Activated CD8-positive, alpha-beta T cell treated with anti-CD3 and anti-CD28 coated beads for 36 hours (primary cell): Measurements from ENCODE around the gene PPP1CA. TPM values are rescaled to one million over a fixed set of nuclear protein-coding genes. Genes with fewer than 3 reads are reported as not detected.

ENCODE experiments used
- ATAC-seq: fragments of 200-7000 bp; cut with Tn5 transposase; one replicate; pipeline ENCODE4 v1.10.0; 2021; ENCODE audit warnings: mild to moderate bottlenecking, moderate library complexity
- CTCF ChIA-PET: fragments of 350-600 bp; sonication (Branson Sonifier 250); formaldehyde crosslinking; loops from one replicate; lab custom pipeline; 2021; ENCODE audit warnings: antibody characterized with exemption; lab: Charles Lee
- POLR2A ChIA-PET: fragments of 350-600 bp; sonication (Branson Sonifier 250); formaldehyde crosslinking; loops from one replicate; lab custom pipeline; 2021; ENCODE audit warnings: antibody characterized with exemption; lab: Charles Lee
- DNase-seq: peaks from one replicate; pipeline ENCODE4 v3.0.0-alpha.2; 2020
- H3K27ac Mint-ChIP-seq: one replicate; pipeline ENCODE4 v1.8.0; 2021; ENCODE audit warnings: mild to moderate bottlenecking, mixed read lengths
- H3K27me3 Mint-ChIP-seq: one replicate; pipeline ENCODE4 v1.8.0; 2021; ENCODE audit warnings: mixed read lengths
- H3K36me3 Mint-ChIP-seq: one replicate; pipeline ENCODE4 v1.8.0; 2021; ENCODE audit warnings: low read depth, mixed read lengths
- H3K4me1 Mint-ChIP-seq: one replicate; pipeline ENCODE4 v1.8.0; 2021; ENCODE audit warnings: low read depth, mixed read lengths
- H3K4me3 Mint-ChIP-seq: one replicate; pipeline ENCODE4 v1.8.0; 2021; ENCODE audit warnings: mild to moderate bottlenecking, moderate library complexity, mixed read lengths
- H3K9me3 Mint-ChIP-seq: one replicate; pipeline ENCODE4 v1.8.0; 2021; ENCODE audit warnings: mixed read lengths
- CTCF ChIP-seq: fragments of 200-600 bp; IDR thresholded peaks from one replicate; pipeline ENCODE4 v1.8.0; 2022; ENCODE audit warnings: antibody characterized with exemption, mild to moderate bottlenecking
- intact Hi-C: fragments of 100-400 bp; cut with micrococcal nuclease; formaldehyde crosslinking; loops from one replicate; pipeline ENCODE4 v1.10.0; 2022
- total RNA-seq, 2 experiments: library from RNA; stranded (reverse); gene quantifications; one replicate each; pipeline ENCODE4 v1.2.3, GENCODE V29; 2021

PPP1CA gene
- total RNA-seq, 2 experiments from 2014 or later = 249 to 258 TPM

- H3K4me1 Mint-ChIP-seq = peaks cover 51% of the 10 kb centered on the region
- DNase-seq (no peak), ATAC-seq (no peak)
- no peak overlapping the region for H3K27ac Mint-ChIP-seq
- H3K9me3 Mint-ChIP-seq = no peaks in the 10 kb centered on the region
- H3K4me3 Mint-ChIP-seq = no peak overlapping the region
- H3K36me3 Mint-ChIP-seq = no peaks in the 10 kb centered on the region
- CTCF ChIA-PET = interaction anchor here (2.0 to 30.8 kb wide), 4 partner anchors 12 to 24 kb away, joined by 5 to 883 read pairs (median 48); partner anchors contain the start of gene POLD4
- intact Hi-C loops = no loop called here
- peaks cover 16% of the 10 kb centered on the region for H3K27me3 Mint-ChIP-seq
- POLR2A ChIA-PET = interaction anchor here (0.9 to 2.4 kb wide), 3 partner anchors 13 to 23 kb away, joined by 3 to 7 read pairs (median 6); partner anchors contain the start of gene RAD9A
- TF ChIP-seq CTCF = no peak
Observed at GRCh38 chr11:67369275-67369674, 32.4 kb downstream of the PPP1CA start.

- ATAC-seq (peak; percentile 22), DNase-seq (peak; percentile 55)
- CTCF ChIA-PET = interaction anchor here (2.0 to 30.8 kb wide), 3 partner anchors 13 to 23 kb away, joined by 5 to 883 read pairs (median 66); partner anchors contain the start of gene POLD4
- no peaks in the 10 kb centered on the region for H3K36me3 Mint-ChIP-seq
- no peak for TF ChIP-seq CTCF
- intact Hi-C loops = no loop called here
- peaks cover 51% of the 10 kb centered on the region for H3K4me1 Mint-ChIP-seq
- no peak overlapping the region for H3K4me3 Mint-ChIP-seq
- H3K27me3 Mint-ChIP-seq = peaks cover 15% of the 10 kb centered on the region
- H3K27ac Mint-ChIP-seq = no peak overlapping the region
- H3K9me3 Mint-ChIP-seq = no peaks in the 10 kb centered on the region
- POLR2A ChIA-PET = interaction anchor here (2.4 kb wide), 1 partner anchor 23 kb away, joined by 7 read pairs; the partner anchor contains the start of gene RAD9A
Observed at GRCh38 chr11:67368621-67369020, 33.0 kb downstream of the PPP1CA start.

- intact Hi-C loops = no loop called here
- peaks cover 49% of the 10 kb centered on the region for H3K4me1 Mint-ChIP-seq
- no peak for DNase-seq
- H3K27ac Mint-ChIP-seq = no peak overlapping the region
- no peak for TF ChIP-seq CTCF
- H3K27me3 Mint-ChIP-seq = peaks cover 13% of the 10 kb centered on the region
- no peaks in the 10 kb centered on the region for H3K9me3 Mint-ChIP-seq
- H3K4me3 Mint-ChIP-seq = no peak overlapping the region
- no peaks in the 10 kb centered on the region for H3K36me3 Mint-ChIP-seq
- ChIA-PET POLR2A (interaction anchor here (0.6 to 1.4 kb wide), 2 partner anchors 11 to 345 kb away, joined by 3 read pairs; no protein-coding TSS in a partner anchor), CTCF (interaction anchor here (2.0 to 30.8 kb wide), 2 partner anchors 13 to 22 kb away, joined by 5 to 883 read pairs; partner anchors contain the start of gene POLD4)
- ATAC-seq = no peak
Observed at GRCh38 chr11:67367761-67368227, 33.9 kb downstream of the PPP1CA start.

- Mint-ChIP-seq H3K4me1 (peaks cover 49% of the 10 kb centered on the region), H3K4me3 (no peak overlapping the region), H3K9me3 (no peaks in the 10 kb centered on the region), H3K36me3 (no peaks in the 10 kb centered on the region), H3K27me3 (peaks cover 13% of the 10 kb centered on the region), H3K27ac (no peak overlapping the region)
- ATAC-seq = no peak
- intact Hi-C loops = no loop called here
- no peak for DNase-seq
- POLR2A ChIA-PET = interaction anchor here (0.6 to 1.4 kb wide), 3 partner anchors 10 to 345 kb away, joined by 3 read pairs; no protein-coding TSS in a partner anchor
- CTCF ChIA-PET = interaction anchor here (2.0 to 30.8 kb wide), 2 partner anchors 13 to 21 kb away, joined by 5 to 883 read pairs; partner anchors contain the start of gene POLD4
- no peak for TF ChIP-seq CTCF
Observed at GRCh38 chr11:67366961-67367760, 34.5 kb downstream of the PPP1CA start.
